Measurements from ENCODE around the gene LRRC26. TPM values are rescaled to one million over a fixed set of nuclear protein-coding genes. Genes with fewer than 3 reads are reported as not detected.

The LRRC26 gene
- polyA plus RNA-seq, 2 donors, result 0.24 to 0.81 TPM

DNA sequence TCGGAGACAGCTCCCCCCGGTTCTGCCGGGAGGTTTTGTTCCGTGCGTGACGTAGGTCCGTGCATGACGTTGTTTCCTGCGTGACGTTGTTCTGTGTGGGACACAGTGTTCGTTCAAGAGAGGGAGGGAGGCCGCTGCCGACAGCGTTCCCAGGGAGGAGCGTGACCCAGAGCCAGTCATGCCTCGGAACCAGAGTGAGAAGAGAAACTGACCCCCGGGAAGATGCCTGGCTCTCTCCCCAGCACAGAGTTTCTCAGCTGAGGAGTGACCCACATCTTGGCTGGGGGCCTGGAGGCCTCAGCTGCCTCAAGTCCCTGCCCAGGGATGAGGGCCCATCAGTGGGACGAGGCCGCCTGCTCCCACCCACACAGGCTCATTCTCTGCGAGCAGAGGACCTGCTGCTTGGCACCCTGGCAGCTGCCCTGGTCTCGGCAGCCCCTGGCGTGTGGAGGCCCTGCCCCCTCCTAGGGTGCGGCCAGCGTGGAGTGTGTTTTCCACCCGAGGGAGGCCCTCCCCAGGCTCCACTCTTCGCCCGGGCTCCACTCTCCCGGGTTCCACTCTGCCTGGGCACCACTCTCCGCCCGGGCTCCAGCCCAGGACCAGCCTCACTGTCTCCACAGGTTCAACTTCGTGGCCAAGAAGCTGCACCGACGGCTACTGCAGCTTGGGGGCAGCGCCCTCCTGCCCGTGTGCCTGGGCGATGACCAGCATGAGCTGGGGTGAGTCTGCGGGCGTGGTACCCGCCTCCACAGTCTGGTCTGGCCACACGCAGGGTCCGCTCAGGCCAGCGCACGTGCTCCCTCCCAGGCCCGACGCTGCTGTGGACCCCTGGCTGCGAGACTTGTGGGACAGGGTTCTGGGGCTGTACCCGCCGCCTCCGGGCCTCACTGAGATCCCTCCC lies 43.6 kb upstream of the LRRC26 start:
- Histone ChIP-seq H3K4me3 (ENCODE audit: low read depth in 1 of 2, low read length in 2 of 2) (no peak overlapping the region), H3K36me3 (ENCODE audit: control insufficient read depth in 2 of 2, insufficient read depth in 2 of 2, low read length in 1 of 2) (peaks cover 0 to 19% of the 10 kb centered on the region in 2 donors), H3K9me3 (ENCODE audit: control insufficient read depth in 2 of 2, insufficient read depth in 1 of 2, low read depth in 1 of 2, low read length in 1 of 2) (no peaks in the 10 kb centered on the region), H3K27ac (ENCODE audit: low read depth in 2 of 2, low read length in 1 of 2) (no peak overlapping the region), H3K4me1 (ENCODE audit: control insufficient read depth in 2 of 2, insufficient read depth in 2 of 2, low read length in 1 of 2) (peaks cover 0 to 14% of the 10 kb centered on the region in 2 donors), H3K27me3 (ENCODE audit: control insufficient read depth in 1 of 2, insufficient read depth in 2 of 2, low read length in 2 of 2) (no peaks in the 10 kb centered on the region)
- WGBS, 2 donors, result 87 to 89% methylated on average over 49 of the region's 49 CpGs

- H3K36me3 ChIP-seq (ENCODE audit: control insufficient read depth in 2 of 2, insufficient read depth in 2 of 2, low read length in 1 of 2), result peaks cover 0 to 19% of the 10 kb centered on the region in 2 donors
- no peak overlapping the region for H3K27ac ChIP-seq (ENCODE audit: low read depth in 2 of 2, low read length in 1 of 2)
- peaks cover 2 to 7% of the 10 kb centered on the region in 2 donors for H3K4me1 ChIP-seq (ENCODE audit: control insufficient read depth in 2 of 2, insufficient read depth in 2 of 2, low read length in 1 of 2)
- H3K27me3 ChIP-seq (ENCODE audit: control insufficient read depth in 1 of 2, insufficient read depth in 2 of 2, low read length in 2 of 2), result no peaks in the 10 kb centered on the region
- no peak overlapping the region for H3K4me3 ChIP-seq (ENCODE audit: low read depth in 1 of 2, low read length in 2 of 2)
- WGBS, 2 donors, result 78 to 86% methylated on average over 19 to 21 of the region's 21 CpGs
- no peaks in the 10 kb centered on the region for H3K9me3 ChIP-seq (ENCODE audit: control insufficient read depth in 2 of 2, insufficient read depth in 1 of 2, low read depth in 1 of 2, low read length in 1 of 2)
Observed at GRCh38 chr9:137212520-137212919, 42.7 kb upstream of the LRRC26 start.

- no peak overlapping the region for H3K27ac ChIP-seq (ENCODE audit: low read depth in 2 of 2, low read length in 1 of 2)
- peaks cover 3 to 7% of the 10 kb centered on the region in 2 donors for H3K4me1 ChIP-seq (ENCODE audit: control insufficient read depth in 2 of 2, insufficient read depth in 2 of 2, low read length in 1 of 2)
- no peaks in the 10 kb centered on the region for H3K27me3 ChIP-seq (ENCODE audit: control insufficient read depth in 1 of 2, insufficient read depth in 2 of 2, low read length in 2 of 2)
- WGBS, 2 donors, result 84 to 89% methylated on average over 13 of the region's 13 CpGs
- peaks cover 0 to 17% of the 10 kb centered on the region in 2 donors for H3K36me3 ChIP-seq (ENCODE audit: control insufficient read depth in 2 of 2, insufficient read depth in 2 of 2, low read length in 1 of 2)
- H3K9me3 ChIP-seq (ENCODE audit: control insufficient read depth in 2 of 2, insufficient read depth in 1 of 2, low read depth in 1 of 2, low read length in 1 of 2), result no peaks in the 10 kb centered on the region
- H3K4me3 ChIP-seq (ENCODE audit: low read depth in 1 of 2, low read length in 2 of 2), result no peak overlapping the region
Observed at GRCh38 chr9:137211532-137211931, 41.7 kb upstream of the LRRC26 start.

DNA sequence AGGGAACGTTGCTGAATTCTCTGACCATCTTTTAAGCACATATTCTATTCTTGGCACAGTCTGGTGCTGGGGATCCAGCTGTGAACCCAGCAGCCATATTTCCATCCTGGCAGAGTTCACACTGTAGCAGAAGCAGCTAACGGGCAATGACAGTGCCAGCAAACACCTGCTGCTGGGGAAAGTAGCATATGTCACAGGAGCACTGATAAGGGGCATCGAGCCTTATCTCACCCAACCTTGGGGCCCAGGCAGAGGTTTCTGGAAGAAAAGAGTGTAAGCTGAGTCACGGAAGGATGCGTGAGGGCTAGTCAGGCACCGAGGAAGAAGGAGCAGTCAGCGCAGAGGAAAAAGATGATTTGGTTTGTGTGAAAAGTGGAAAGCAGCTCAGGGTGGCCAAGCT lies 36.8 kb upstream of the LRRC26 start:
- Histone ChIP-seq H3K36me3 (ENCODE audit: control insufficient read depth in 2 of 2, insufficient read depth in 2 of 2, low read length in 1 of 2) (peaks cover 0 to 4% of the 10 kb centered on the region in 2 donors), H3K27ac (ENCODE audit: low read depth in 2 of 2, low read length in 1 of 2) (no peak overlapping the region), H3K4me3 (ENCODE audit: low read depth in 1 of 2, low read length in 2 of 2) (peak overlapping the region in 1 of 2 donors; percentile 81), H3K9me3 (ENCODE audit: control insufficient read depth in 2 of 2, insufficient read depth in 1 of 2, low read depth in 1 of 2, low read length in 1 of 2) (no peaks in the 10 kb centered on the region), H3K27me3 (ENCODE audit: control insufficient read depth in 1 of 2, insufficient read depth in 2 of 2, low read length in 2 of 2) (no peaks in the 10 kb centered on the region), H3K4me1 (ENCODE audit: control insufficient read depth in 2 of 2, insufficient read depth in 2 of 2, low read length in 1 of 2) (peaks cover 6 to 24% of the 10 kb centered on the region in 2 donors)
- 66 to 76% methylated on average over 7 of the region's 7 CpGs for WGBS, 2 donors

DNA sequence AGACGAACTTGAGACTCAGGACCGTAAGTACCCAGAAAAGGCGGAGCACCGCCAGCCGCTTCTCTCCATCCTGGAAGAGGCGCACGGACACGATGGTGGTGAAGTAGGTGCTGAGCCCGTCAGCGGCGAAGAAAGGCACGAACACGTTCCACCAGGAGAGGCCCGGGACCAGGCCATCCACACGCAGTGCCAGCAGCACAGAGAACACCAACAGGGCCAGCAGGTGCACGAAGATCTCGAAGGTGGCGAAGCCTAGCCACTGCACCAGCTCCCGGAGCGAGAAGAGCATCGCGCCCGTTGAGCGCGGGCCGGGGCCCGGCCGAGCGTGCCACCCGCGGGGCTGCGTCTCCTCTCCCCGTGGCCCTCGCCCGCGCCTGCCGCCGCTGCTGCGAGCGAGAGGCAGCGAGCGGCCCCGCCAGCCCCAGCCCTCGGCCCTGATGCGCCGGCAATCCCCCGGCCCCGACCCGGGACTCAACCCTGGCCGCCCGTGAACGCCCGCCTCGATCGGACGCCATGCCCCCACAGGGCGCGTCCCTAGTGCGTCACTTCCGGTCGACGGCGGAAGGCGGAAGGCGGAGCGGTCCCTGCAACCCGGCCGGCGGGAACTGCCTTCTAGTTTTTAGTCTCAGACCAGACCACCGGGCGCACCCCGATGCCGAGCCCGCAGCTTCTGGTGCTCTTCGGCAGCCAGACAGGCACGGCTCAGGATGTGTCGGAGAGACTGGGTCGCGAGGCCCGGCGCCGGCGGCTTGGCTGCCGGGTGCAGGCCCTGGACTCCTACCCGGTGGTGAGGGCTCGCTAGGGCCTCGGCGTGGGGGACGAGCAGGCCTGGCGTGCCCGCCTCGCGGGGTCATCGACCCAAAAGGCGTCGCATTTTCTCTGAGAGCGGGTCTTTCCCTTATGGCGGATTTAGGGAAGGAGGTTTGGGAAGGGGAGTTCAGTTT lies 35.5 kb upstream of the LRRC26 start, which contains the start of the genes NDOR1 and TMEM203:
Gene NDOR1, plus strand, starts transcription at position 575 of the 944 bp plus-strand sequence. Its CDS starts 78 bp downstream, at position 653.
Gene TMEM203, minus strand, starts transcription at position 523 of the 944 bp plus-strand sequence. Its CDS starts 234 bp downstream, at position 289.
- Histone ChIP-seq H3K4me1 (ENCODE audit: control insufficient read depth in 2 of 2, insufficient read depth in 2 of 2, low read length in 1 of 2) (peaks cover 6 to 27% of the 10 kb centered on the region in 2 donors), H3K27ac (ENCODE audit: low read depth in 2 of 2, low read length in 1 of 2) (peak within 1 kb of the TSS; percentile 80 to 91)
- WGBS, 2 donors, result 0 to 1% methylated on average over 67 to 98 of the region's 98 CpGs

GRCh38 chr9:137204731-137205125 lies 34.9 kb upstream of the LRRC26 start:
- peaks cover 0 to 4% of the 10 kb centered on the region in 2 donors for H3K36me3 ChIP-seq (ENCODE audit: control insufficient read depth in 2 of 2, insufficient read depth in 2 of 2, low read length in 1 of 2)
- no peaks in the 10 kb centered on the region for H3K27me3 ChIP-seq (ENCODE audit: control insufficient read depth in 1 of 2, insufficient read depth in 2 of 2, low read length in 2 of 2)
- peak overlapping the region; percentile 80 to 91 for H3K27ac ChIP-seq (ENCODE audit: low read depth in 2 of 2, low read length in 1 of 2)
- peak overlapping the region; percentile 81 to 95 for H3K4me3 ChIP-seq (ENCODE audit: low read depth in 1 of 2, low read length in 2 of 2)
- H3K9me3 ChIP-seq (ENCODE audit: control insufficient read depth in 2 of 2, insufficient read depth in 1 of 2, low read depth in 1 of 2, low read length in 1 of 2), result no peaks in the 10 kb centered on the region
- WGBS, 2 donors, result 10 to 15% methylated on average over 21 of the region's 21 CpGs
- peaks cover 6 to 27% of the 10 kb centered on the region in 2 donors for H3K4me1 ChIP-seq (ENCODE audit: control insufficient read depth in 2 of 2, insufficient read depth in 2 of 2, low read length in 1 of 2)

More for the DNA sequence above, 35.5 kb upstream of the LRRC26 start, which contains the start of the genes NDOR1 and TMEM203:
- Histone ChIP-seq H3K27me3 (ENCODE audit: control insufficient read depth in 1 of 2, insufficient read depth in 2 of 2, low read length in 2 of 2) (no peaks in the 10 kb centered on the region), H3K4me3 (ENCODE audit: low read depth in 1 of 2, low read length in 2 of 2) (peak within 1 kb of the TSS; percentile 81 to 95), H3K9me3 (ENCODE audit: control insufficient read depth in 2 of 2, insufficient read depth in 1 of 2, low read depth in 1 of 2, low read length in 1 of 2) (no peaks in the 10 kb centered on the region), H3K36me3 (ENCODE audit: control insufficient read depth in 2 of 2, insufficient read depth in 2 of 2, low read length in 1 of 2) (peaks cover 0 to 4% of the 10 kb centered on the region in 2 donors)

DNA sequence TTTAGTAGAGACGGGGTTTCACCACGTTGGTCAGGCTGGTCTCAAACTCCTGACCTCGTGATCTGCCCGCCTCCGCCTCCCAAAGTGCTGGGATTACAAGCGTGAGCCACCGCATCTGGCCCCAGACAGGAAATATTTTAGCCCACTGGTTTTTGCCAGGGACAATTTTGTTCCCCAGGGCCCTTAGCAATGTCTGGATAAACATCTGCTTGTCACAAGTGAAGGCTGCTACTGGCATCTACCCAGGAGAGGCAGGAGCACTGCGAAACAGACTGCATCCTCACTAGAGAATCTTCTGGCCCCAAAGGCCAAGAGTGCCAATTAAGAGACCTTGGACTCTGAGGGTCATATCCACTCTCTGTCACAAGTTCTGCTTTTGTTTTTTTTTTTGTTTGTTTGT lies 33.1 kb upstream of the LRRC26 start:
- 75 to 77% methylated on average over 8 of the region's 8 CpGs for WGBS, 2 donors
- no peaks in the 10 kb centered on the region for H3K9me3 ChIP-seq (ENCODE audit: control insufficient read depth in 2 of 2, insufficient read depth in 1 of 2, low read depth in 1 of 2, low read length in 1 of 2)
- no peaks in the 10 kb centered on the region for H3K27me3 ChIP-seq (ENCODE audit: control insufficient read depth in 1 of 2, insufficient read depth in 2 of 2, low read length in 2 of 2)
- H3K4me3 ChIP-seq (ENCODE audit: low read depth in 1 of 2, low read length in 2 of 2), result no peak overlapping the region
- H3K36me3 ChIP-seq (ENCODE audit: control insufficient read depth in 2 of 2, insufficient read depth in 2 of 2, low read length in 1 of 2), result no peaks in the 10 kb centered on the region
- no peak overlapping the region for H3K27ac ChIP-seq (ENCODE audit: low read depth in 2 of 2, low read length in 1 of 2)
- H3K4me1 ChIP-seq (ENCODE audit: control insufficient read depth in 2 of 2, insufficient read depth in 2 of 2, low read length in 1 of 2), result peaks cover 23 to 42% of the 10 kb centered on the region in 2 donors

DNA sequence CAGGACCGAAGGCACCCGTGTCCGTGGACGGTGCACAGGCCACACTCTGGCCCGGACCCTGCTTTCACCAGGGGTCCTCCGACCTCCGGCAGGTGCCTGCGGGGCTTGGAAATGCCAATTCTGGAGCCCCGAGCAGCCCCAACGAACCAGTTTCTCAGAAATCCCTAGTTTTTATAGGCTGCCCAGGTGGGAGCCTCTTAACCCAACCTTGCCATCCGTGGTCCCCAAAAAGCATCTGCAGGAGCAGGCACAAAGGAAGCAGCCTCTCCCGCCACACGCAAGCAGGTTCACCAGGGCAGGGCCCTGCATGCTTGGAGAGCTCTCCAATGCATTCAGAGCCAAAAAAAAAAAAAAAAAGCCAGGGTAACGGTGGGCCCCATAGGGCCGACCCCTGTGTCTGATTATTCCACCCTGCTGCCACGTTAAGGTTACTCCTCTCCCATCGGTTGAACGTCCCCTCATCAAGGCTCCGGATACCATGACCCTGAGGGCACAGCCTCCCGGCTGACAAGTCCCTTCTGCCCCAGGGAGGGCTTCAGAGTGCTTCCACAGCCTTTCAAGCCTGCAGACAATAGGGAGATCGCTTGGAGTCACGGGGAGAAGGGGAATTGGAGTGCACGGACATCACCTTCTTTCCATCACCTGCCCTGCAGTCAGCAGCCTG lies 31.5 kb upstream of the LRRC26 start:
- Histone ChIP-seq H3K4me1 (ENCODE audit: control insufficient read depth in 2 of 2, insufficient read depth in 2 of 2, low read length in 1 of 2) (peaks cover 28 to 46% of the 10 kb centered on the region in 2 donors), H3K27ac (ENCODE audit: low read depth in 2 of 2, low read length in 1 of 2) (peak overlapping the region; percentile 83 to 88), H3K4me3 (ENCODE audit: low read depth in 1 of 2, low read length in 2 of 2) (peak overlapping the region; percentile 75 to 79), H3K36me3 (ENCODE audit: control insufficient read depth in 2 of 2, insufficient read depth in 2 of 2, low read length in 1 of 2) (no peaks in the 10 kb centered on the region), H3K27me3 (ENCODE audit: control insufficient read depth in 1 of 2, insufficient read depth in 2 of 2, low read length in 2 of 2) (no peaks in the 10 kb centered on the region), H3K9me3 (ENCODE audit: control insufficient read depth in 2 of 2, insufficient read depth in 1 of 2, low read depth in 1 of 2, low read length in 1 of 2) (no peaks in the 10 kb centered on the region)
- WGBS, 2 donors, result 14% methylated on average over 23 of the region's 23 CpGs
